Activated naive CD4-positive, alpha-beta T cell treated with anti-CD3 and anti-CD28 coated beads, Interleukin-2, amount 10 ng/mL, durations not matched to agents 7 days and 5 days (primary cell): Measurements from ENCODE around the gene DHX9.
A peak's percentile ranks its signal among the peaks of the same experiment; 100 is the strongest.

ENCODE experiments used
- CTCF ChIA-PET: fragments of 350-600 bp; sonication (Branson Sonifier 250); formaldehyde crosslinking; loops from one replicate; lab custom pipeline; 2021; ENCODE audit warnings: antibody characterized with exemption; lab: Charles Lee
- DNase-seq: peaks from one replicate; pipeline ENCODE4 v3.0.0-alpha.2; 2020
- H3K27ac Mint-ChIP-seq: one replicate; pipeline ENCODE4 v1.8.0; 2021; ENCODE audit warnings: mild to moderate bottlenecking, moderate library complexity, mixed read lengths
- H3K27me3 Mint-ChIP-seq: one replicate; pipeline ENCODE4 v1.8.0; 2021; ENCODE audit warnings: mild to moderate bottlenecking, mixed read lengths
- H3K36me3 Mint-ChIP-seq: one replicate; pipeline ENCODE4 v1.8.0; 2021; ENCODE audit warnings: mixed read lengths
- H3K4me1 Mint-ChIP-seq: one replicate; pipeline ENCODE4 v1.8.0; 2021; ENCODE audit warnings: mixed read lengths
- H3K4me3 Mint-ChIP-seq: one replicate; pipeline ENCODE4 v1.8.0; 2021; ENCODE audit warnings: mild to moderate bottlenecking, moderate library complexity, mixed read lengths
- H3K9me3 Mint-ChIP-seq: one replicate; pipeline ENCODE4 v1.8.0; 2021; ENCODE audit warnings: mixed read lengths

The DHX9 gene

DNA sequence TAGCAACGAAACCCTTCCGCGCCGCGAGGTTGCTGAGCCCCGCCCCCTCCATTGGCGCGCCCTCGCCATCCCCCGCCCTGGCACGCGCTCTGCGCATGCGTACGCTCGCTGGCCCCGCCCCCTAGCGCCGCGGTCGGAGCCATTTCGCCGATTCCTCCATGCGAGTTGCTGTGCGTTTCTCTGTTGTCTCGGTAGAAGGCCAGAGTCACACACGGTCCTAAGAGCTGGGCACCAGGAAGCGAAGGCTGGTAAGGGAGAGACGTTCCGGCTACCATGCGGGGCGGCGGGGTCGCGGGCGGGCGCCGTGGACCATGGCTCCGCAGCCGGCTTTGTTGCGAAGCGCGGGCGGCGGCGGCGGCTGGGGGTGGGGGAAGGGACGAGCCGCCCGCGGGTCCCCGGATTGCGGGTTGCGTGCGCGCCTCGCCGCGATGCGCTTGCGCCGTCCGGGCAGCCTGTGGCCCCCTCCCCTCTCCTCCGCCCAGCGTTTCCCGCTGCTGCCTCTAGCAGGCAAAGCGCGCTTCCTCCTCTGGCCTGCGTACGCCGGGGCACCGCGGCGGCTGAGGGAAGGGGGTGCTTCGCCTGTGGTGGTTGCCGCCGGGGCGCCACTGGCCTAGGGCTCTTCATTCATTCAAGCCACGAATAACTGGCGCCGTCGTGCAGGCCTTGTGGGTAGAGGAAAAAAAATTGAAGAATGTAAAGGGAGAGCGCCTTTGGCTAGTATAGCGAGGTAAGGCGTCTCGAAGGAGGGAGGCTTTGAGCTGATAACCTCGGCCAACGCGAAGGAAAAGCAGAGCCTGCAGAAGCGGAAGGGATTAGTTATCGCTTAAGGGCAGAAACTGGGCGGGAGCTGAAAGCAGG is at the start of gene DHX9:
TSS of gene DHX9 (plus strand) at position 139 of the 858 bp plus-strand sequence. CDS start 3,220 bp downstream, outside the sequence.
- no peaks in the 10 kb centered on the region for H3K9me3 Mint-ChIP-seq
- DNase-seq = peak; percentile 93
- peak within 1 kb of the TSS; percentile 88 for H3K4me3 Mint-ChIP-seq
- peak within 1 kb of the TSS; percentile 90 for H3K27ac Mint-ChIP-seq
- CTCF ChIA-PET = interaction anchor here (0.7 to 1.2 kb wide), 3 partner anchors 42 to 51 kb away, joined by 3 read pairs; no protein-coding TSS in a partner anchor
- peaks cover 47% of the 10 kb centered on the region for H3K4me1 Mint-ChIP-seq
- H3K27me3 Mint-ChIP-seq = peaks cover 9% of the 10 kb centered on the region
- peaks cover 36% of the 10 kb centered on the region for H3K36me3 Mint-ChIP-seq

DNA sequence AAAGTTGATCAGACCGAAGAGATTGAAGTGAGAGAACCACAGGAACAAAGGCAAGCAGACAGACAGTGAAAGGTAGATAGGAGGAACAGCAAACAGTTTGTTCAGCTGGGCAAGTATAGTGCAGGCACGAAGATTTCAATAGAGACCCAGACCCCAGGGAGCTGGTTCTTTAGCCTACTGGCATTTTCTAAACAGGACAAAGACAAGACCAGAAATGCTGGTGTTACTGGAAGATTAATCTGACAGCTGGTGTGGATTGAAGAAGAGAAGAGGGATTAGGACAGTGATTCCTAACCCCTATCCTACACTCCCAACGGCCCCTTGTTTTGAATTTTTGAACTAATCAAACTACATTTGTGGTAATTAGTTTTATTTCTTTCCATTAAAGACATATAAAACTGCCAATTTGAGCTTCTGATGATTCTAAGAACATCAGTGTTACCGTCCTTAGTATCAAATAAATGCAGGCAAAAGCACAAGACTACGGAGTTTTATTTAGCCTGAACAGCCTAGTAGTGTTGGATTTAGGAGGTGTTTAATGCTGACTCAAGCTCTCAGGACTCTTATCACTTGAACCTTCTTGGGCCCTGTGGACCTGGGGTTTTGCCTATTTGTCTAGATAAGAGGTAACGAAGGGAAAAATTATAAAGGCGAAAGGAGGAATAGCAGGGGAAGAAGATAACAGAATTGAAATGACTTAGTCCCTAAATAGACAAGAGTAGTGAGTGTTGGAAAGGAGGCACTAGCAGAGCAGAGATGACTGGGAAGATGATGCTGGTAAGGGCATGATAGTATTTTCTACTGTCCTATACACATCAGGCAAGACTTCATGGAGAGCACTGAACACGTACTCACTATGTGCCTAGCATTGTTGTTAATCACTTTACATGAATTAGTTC is 47.6 kb upstream of the DHX9 start:
- Mint-ChIP-seq H3K9me3 (no peaks in the 10 kb centered on the region), H3K4me3 (no peak overlapping the region), H3K27me3 (peaks cover 34% of the 10 kb centered on the region), H3K27ac (no peak overlapping the region), H3K4me1 (peaks cover 18% of the 10 kb centered on the region), H3K36me3 (peaks cover 2% of the 10 kb centered on the region)
- DNase-seq = no peak
- CTCF ChIA-PET = interaction anchor here (0.7 to 12.7 kb wide), 4 partner anchors 9 to 412 kb away, joined by 3 to 717 read pairs (median 4); partner anchors contain the start of genes RGS16 and RNASEL

- H3K4me1 Mint-ChIP-seq = peaks cover 15% of the 10 kb centered on the region
- H3K27me3 Mint-ChIP-seq = peaks cover 17% of the 10 kb centered on the region
- no peak overlapping the region for H3K27ac Mint-ChIP-seq
- H3K36me3 Mint-ChIP-seq = peaks cover 2% of the 10 kb centered on the region
- no peak for DNase-seq
- CTCF ChIA-PET = interaction anchor here (1.3 kb wide), 1 partner anchor 198 kb away, joined by 3 read pairs; no protein-coding TSS in a partner anchor
- H3K9me3 Mint-ChIP-seq = no peaks in the 10 kb centered on the region
- no peak overlapping the region for H3K4me3 Mint-ChIP-seq
Measured at GRCh38 chr1:182794091-182794490, 45.1 kb upstream of the DHX9 start.

DNA sequence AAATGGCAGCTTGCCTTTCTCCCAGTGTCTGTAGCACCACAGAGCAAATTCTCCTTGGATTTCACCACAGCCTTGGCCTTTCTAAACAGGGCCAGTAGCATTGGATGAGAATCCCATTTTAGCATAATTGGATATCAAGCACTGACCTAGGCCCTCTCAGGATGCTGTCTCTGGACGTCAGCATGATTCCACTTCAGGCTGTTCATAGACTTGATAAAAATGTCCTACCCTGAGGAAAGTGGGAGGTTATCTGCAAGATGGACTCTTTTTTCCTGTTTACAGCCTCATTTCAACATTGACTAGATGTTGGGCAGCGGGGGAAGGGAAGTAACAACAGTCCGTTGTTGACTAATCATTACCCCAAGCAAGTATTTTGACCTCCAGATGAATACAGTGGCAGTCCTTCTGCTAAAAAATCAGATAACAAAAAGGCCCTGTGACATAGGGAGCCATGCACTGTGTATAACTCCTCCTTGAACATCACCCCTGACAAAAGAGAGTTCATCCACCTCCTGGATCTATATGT is 44.4 kb upstream of the DHX9 start:
- DNase-seq = no peak
- Mint-ChIP-seq H3K27ac (no peak overlapping the region), H3K4me3 (no peak overlapping the region), H3K27me3 (peaks cover 10% of the 10 kb centered on the region), H3K4me1 (peaks cover 12% of the 10 kb centered on the region), H3K36me3 (peaks cover 2% of the 10 kb centered on the region), H3K9me3 (no peaks in the 10 kb centered on the region)
- CTCF ChIA-PET = interaction anchor here (1.3 kb wide), 1 partner anchor 199 kb away, joined by 3 read pairs; no protein-coding TSS in a partner anchor

DNA sequence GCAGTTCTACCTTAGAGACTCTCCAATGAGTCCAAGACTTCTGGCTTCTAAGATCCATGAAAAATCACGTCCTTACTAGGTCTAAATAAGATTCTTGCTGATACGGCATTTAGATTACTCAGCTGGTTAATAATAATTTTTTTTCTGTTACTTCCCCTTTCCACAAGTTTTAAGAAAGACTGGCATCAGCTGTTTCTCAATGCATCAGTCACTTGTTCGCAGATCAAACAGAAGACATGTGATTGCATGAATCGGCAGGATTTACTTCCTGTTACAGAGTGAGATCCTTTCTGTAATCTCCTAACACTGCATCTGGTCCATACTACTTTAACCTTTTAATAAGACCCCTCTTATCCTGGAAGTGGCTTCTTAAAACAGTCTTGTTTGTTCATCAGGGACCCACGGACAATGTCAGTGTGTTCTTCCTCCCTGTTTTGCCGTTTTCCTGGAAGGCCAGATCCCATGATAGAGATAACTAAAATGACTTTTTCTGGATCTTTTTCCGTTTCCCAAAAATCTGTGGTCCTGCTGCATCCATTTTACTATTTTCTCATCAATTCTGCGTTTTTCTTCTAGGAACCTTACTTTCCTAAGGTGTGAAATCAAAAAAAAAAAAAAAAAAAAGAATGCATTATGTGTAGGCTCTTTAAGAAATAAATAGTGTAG is 43.5 kb upstream of the DHX9 start:
- DNase-seq = no peak
- no peak overlapping the region for H3K4me3 Mint-ChIP-seq
- no peak overlapping the region for H3K27ac Mint-ChIP-seq
- peaks cover 7% of the 10 kb centered on the region for H3K4me1 Mint-ChIP-seq
- peaks cover 9% of the 10 kb centered on the region for H3K27me3 Mint-ChIP-seq
- H3K36me3 Mint-ChIP-seq = peaks cover 2% of the 10 kb centered on the region
- no peaks in the 10 kb centered on the region for H3K9me3 Mint-ChIP-seq
- CTCF ChIA-PET = no interaction called here

DNA sequence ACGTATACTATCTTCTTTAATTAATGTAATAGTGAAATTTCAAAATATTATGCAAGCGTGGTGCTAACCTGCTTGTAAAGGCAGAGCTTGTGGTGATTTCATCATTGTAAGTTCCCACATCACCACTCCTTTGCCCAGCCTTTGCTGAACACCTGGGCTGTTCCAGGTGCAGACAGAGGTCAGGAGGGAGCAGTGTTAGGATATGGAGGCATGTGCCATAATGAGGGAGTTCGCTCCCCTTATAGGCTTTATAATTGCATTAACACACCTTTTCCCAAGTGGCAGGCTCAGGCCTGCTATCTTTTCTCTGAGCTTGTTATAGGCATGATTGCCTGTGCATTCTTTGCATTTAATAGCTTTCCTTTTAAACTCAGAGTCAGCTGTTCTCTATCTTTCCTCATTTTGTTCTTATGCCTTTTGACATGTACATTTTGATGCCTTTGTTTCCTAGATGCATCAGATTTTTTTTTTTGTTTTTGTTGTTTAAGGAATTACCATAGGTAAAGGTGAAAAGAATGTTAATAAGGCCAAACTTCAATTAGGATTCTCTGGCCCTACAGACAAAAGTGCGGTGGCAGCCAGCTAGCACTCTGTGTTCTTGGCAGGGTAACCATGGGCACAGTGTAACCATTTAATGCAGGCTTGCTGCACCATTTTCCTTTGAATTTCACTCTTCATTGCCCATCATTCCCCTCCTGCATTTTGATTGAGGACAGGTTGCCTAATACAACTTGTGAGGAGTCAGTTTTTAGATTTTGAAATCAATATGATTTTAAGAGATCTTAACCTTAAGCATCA is 36.9 kb upstream of the DHX9 start:
- Mint-ChIP-seq H3K36me3 (no peaks in the 10 kb centered on the region), H3K9me3 (no peaks in the 10 kb centered on the region), H3K4me3 (no peak overlapping the region), H3K4me1 (no peaks in the 10 kb centered on the region), H3K27me3 (no peaks in the 10 kb centered on the region), H3K27ac (no peak overlapping the region)
- CTCF ChIA-PET = no interaction called here
- no peak for DNase-seq

GRCh38 chr1:182803846-182804245 is 35.3 kb upstream of the DHX9 start:
- Mint-ChIP-seq H3K27ac (no peak overlapping the region), H3K36me3 (no peaks in the 10 kb centered on the region), H3K4me1 (no peaks in the 10 kb centered on the region), H3K9me3 (no peaks in the 10 kb centered on the region), H3K27me3 (no peaks in the 10 kb centered on the region), H3K4me3 (no peak overlapping the region)
- CTCF ChIA-PET = no interaction called here
- DNase-seq = no peak

GRCh38 chr1:182806015-182806678 is 33.0 kb upstream of the DHX9 start:
- H3K4me1 Mint-ChIP-seq = no peaks in the 10 kb centered on the region
- no peak overlapping the region for H3K27ac Mint-ChIP-seq
- H3K4me3 Mint-ChIP-seq = no peak overlapping the region
- no peaks in the 10 kb centered on the region for H3K36me3 Mint-ChIP-seq
- no peaks in the 10 kb centered on the region for H3K9me3 Mint-ChIP-seq
- no peaks in the 10 kb centered on the region for H3K27me3 Mint-ChIP-seq
- no peak for DNase-seq
- CTCF ChIA-PET = no interaction called here

GRCh38 chr1:182807907-182808306 is 31.2 kb upstream of the DHX9 start:
- Mint-ChIP-seq H3K27ac (no peak overlapping the region), H3K36me3 (no peaks in the 10 kb centered on the region), H3K4me3 (no peak overlapping the region), H3K4me1 (no peaks in the 10 kb centered on the region), H3K27me3 (no peaks in the 10 kb centered on the region), H3K9me3 (no peaks in the 10 kb centered on the region)
- CTCF ChIA-PET = no interaction called here
- no peak for DNase-seq

DNA sequence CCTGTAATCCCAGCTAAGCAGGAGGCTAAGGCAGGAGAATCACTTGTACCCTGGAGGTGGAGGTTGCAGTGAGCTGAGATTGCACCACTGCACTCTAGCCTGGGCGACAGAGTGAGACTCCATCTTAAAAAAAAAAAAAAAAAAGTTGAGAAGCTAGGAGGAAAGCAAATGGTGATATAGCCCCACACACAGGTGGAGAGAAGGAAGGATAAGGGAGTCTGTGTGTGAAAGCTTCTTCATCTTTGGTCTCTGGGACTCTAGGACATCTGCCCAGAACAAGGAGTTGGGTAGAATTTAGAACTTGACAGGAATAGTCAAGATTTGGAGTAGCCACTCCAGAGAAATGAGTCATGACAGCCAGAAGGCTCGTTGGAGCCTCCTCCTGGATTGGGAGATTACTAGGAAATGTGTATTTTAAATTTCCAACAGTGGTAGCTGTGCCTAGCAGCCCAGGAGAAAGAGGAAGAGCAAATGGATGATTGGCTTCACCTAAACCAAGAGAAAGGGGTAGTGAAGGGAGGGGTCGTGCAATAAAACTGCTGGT is 29.7 kb upstream of the DHX9 start:
- H3K4me3 Mint-ChIP-seq = no peak overlapping the region
- no peak for DNase-seq
- no peaks in the 10 kb centered on the region for H3K9me3 Mint-ChIP-seq
- H3K4me1 Mint-ChIP-seq = no peaks in the 10 kb centered on the region
- no peaks in the 10 kb centered on the region for H3K27me3 Mint-ChIP-seq
- no peak overlapping the region for H3K27ac Mint-ChIP-seq
- CTCF ChIA-PET = no interaction called here
- H3K36me3 Mint-ChIP-seq = no peaks in the 10 kb centered on the region

GRCh38 chr1:182811975-182812722 is 27.0 kb upstream of the DHX9 start:
- CTCF ChIA-PET = no interaction called here
- H3K9me3 Mint-ChIP-seq = no peaks in the 10 kb centered on the region
- H3K4me3 Mint-ChIP-seq = no peak overlapping the region
- no peak overlapping the region for H3K27ac Mint-ChIP-seq
- no peaks in the 10 kb centered on the region for H3K4me1 Mint-ChIP-seq
- H3K27me3 Mint-ChIP-seq = no peaks in the 10 kb centered on the region
- no peaks in the 10 kb centered on the region for H3K36me3 Mint-ChIP-seq
- no peak for DNase-seq

DNA sequence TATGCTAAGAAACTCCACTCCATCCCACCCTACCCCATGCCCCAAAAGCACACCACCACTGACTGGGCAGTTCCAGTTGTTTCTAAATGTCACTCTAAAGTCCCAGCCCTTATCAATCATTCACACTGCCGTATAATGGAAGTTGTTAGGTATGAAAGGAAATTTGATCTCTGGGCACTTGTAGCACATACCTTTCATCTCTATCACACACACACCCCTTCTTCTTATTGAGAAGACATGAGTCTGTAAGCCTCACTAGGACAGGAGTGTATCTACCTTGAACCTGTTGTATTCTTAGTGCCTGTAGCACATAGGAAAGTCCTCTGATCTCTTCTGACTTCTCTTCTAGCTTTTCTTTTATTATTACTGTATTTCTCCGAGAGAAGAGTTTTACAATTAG is 22.3 kb upstream of the DHX9 start:
- no peaks in the 10 kb centered on the region for H3K36me3 Mint-ChIP-seq
- H3K27me3 Mint-ChIP-seq = no peaks in the 10 kb centered on the region
- no peak overlapping the region for H3K27ac Mint-ChIP-seq
- H3K4me3 Mint-ChIP-seq = no peak overlapping the region
- CTCF ChIA-PET = no interaction called here
- no peaks in the 10 kb centered on the region for H3K9me3 Mint-ChIP-seq
- H3K4me1 Mint-ChIP-seq = no peaks in the 10 kb centered on the region
- no peak for DNase-seq
